ENCODE results near the gene MRPS26.
A peak's percentile ranks its signal among the peaks of the same experiment; 100 is the strongest.
"Not testable (repeated sequence)": the region's sequence is repeated elsewhere in the genome, so short reads cannot be mapped to it uniquely, and the experiment has no call there.

MRPS26 gene

GRCh38 chr20:3042625-3043024 is 3.2 kb upstream of the MRPS26 start:
- no peak for DNase-seq (ENCODE audit: low spot score)

DNA sequence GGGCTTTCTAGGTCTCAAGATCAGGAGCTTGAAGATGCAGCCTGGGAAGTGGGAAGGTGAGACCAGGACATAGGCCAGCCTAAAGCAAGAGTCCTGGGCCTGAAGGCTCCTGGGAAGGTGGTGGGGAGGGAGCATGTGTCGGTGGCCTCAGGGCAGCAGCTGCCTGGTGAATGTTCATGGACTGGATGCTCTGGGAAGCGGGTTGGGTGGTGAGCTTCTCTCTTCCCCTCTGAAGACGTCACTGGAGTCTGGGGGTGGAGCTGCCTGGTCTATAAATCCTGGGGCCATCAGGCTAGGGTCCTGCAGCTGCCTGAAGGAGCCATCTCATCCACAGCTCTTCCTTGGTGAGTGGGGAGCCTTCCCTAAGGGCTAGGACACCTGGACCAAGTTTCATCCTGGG is 2.5 kb upstream of the MRPS26 start, which contains the start of gene GNRH2:
Gene GNRH2, plus strand, starts transcription at position 301 of the 400 bp plus-strand sequence. CDS start 793 bp downstream, outside the sequence.
- DNase-seq (ENCODE audit: low spot score) = no peak

GRCh38 chr20:3044336-3044965 is 1.4 kb upstream of the MRPS26 start:
- no peak for DNase-seq (ENCODE audit: low spot score)

DNA sequence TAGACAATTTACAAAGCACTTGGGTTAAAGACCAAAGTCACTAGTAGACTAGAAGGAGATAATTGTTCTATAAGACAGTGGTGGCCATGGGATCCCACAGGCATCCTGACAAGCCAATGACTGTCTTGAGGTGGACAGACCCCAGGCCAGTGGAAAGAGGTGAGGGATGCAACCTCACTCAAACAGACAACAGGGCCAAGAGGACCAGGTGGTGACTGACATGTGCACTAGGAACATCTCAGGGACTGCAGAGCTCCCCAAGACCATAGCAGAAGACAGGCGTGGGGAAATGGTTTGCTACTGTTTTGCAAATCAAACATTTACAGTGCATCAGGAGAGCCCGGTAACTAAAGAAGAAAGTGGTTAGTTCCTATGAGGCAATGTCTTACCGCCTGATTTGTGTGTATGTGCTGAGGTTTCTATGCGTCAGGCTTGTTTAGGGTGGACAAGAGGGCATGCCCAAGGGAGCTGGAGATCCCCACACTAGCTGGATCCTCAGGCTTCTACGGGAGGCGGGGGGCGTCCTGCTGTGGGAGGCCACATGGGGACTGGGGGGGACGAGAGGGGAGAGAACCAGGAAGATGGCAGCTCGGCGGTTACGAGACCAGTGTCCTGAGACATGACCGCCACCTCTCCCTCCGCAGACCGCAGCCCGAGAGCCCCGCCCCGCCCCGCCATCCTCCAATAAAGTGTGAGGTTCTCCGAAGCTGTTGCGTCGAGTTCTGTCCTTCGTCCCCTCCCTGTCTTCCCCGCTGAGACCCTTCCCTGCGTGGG is 623 bp upstream of the MRPS26 start:
- DNase-seq (ENCODE audit: low spot score) = peak; percentile 59

DNA sequence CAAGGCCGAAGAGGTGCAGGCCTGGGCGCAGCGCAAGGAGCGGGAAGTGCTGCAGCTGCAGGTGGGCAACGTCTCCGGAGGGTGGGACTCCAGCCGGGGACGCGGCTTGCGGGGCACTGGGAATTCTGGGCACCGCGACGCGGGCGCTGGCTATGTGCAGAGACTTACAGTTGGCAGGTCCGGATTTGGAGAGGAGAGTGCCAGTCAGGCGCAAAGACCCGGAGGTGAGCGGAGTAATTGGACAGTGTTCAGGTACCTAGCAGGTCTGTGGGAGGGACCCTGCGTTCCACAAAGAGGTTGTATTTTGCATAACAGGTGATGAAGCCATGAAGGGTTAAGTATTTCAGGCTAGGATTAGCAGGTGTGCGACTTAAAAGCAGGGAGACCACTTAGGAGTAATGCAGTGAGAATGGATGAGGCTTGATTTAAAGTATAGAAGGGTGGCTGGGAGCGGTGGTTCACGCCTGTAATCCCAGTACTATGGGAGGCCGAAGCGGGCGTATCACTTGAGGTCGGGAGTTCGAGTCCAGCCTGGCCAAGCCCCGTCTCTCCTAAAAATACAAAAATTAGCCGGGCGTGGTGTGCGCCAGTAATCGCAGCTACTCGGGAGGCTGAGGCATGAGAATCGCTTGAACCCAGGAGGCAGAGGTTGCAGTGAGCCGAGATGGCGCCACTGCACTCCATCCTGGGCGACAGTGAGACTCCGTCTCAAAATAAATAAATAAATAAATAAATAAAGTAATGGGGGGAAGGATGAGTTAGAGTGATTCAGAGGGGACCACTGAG is 1.0 kb downstream of the MRPS26 start:
- no peak for DNase-seq (ENCODE audit: low spot score)

GRCh38 chr20:3047486-3048419 is 1.9 kb downstream of the MRPS26 start:
- DNase-seq (ENCODE audit: low spot score) = no peak

DNA sequence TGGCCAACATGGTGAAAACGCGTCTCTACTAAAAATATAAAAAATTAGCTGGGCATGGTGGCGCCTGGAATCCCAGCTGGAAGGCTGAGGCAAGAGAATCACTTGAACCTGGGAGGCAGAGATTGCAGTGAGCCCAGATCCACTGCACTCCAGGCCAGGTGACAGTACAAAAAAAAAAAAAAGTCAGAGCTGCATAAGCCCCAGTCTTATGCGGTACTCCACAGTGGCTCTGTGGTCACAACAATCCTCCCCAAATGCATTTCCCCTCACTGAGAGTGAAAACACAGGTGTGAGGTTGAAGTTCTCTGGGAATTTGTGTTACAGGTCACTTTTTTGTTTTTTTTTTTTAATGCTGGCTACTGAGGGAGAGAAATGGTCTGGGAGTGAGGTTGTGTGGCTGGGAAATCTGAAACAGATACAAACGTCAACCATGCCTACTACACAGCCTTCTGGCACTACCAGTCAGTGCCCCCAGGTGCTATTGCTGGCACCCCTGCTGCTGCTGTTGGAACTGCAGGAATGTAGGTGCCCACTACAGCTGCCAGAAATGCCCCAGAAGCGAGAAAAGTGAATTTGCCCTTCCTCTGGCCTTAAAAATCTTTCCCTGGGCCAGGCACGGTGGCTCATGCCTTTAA is 5.7 kb downstream of the MRPS26 start:
- DNase-seq (ENCODE audit: low spot score) = no peak

DNA sequence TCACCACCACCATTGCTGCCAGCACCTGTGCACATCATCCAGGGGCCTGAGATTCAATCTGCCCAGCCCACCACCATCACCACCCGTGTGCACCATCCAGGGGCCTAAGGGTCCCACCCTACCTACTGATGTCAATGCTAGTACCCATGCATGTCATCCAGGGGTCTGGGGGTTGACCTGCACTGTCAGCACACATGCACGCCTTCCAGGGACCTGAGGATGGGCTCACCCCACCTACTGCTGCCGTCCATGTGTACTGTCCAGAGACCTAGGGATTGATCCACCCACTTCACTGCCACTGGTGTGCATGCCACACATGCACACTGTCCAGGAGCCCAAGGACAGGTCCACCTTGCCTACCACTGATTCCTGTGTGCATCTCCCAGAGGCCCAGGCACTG is 13.6 kb downstream of the MRPS26 start:
- no peak for DNase-seq (ENCODE audit: low spot score)

GRCh38 chr20:3064119-3064518 is 18.3 kb downstream of the MRPS26 start:
- not testable (repeated sequence) for DNase-seq (ENCODE audit: low spot score)

GRCh38 chr20:3067139-3068014 is 21.5 kb downstream of the MRPS26 start:
- no peak for DNase-seq (ENCODE audit: low spot score)

DNA sequence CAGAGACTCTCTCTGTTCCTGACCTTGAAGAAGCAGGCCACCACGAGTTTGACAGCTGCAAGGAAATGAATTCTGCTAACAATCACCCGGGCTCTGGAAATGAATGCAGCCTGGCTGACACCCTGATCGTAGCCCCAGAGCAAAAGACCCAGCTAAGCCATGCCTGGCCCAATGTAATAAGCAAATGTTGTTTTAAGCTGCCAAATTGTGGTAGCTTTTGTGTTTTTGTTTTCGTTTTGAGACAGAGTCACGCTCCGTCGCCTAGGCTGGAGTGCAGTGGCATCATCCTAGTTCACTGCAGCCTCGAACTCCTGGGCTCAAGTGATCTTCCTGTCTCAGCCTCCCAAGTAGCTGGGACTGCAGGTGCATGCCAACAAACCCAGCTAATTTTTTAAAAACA is 22.2 kb downstream of the MRPS26 start:
- no peak for DNase-seq (ENCODE audit: low spot score)

GRCh38 chr20:3068986-3069900 is 23.4 kb downstream of the MRPS26 start:
- DNase-seq (ENCODE audit: low spot score) = no peak

GRCh38 chr20:3070725-3071124 is 24.9 kb downstream of the MRPS26 start:
- no peak for DNase-seq (ENCODE audit: low spot score)

DNA sequence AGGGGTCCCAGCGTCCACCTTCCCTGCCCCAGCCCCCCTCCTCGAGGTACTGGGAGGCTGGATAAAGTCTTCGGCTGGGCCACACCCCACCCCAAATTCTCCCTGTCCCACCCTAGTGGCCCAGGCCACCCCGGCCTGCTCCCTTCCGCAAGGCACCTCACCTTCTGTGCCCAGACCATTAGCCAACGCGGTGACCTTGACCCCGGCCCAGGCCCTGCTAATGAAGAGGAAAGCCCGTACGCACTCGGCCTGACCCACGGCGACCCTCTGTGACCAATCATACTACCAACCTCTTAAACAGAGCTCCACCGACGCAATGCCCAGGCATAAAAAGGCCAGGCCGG is 25.4 kb downstream of the MRPS26 start:
- no peak for DNase-seq (ENCODE audit: low spot score)

GRCh38 chr20:3071610-3072529 is 26.0 kb downstream of the MRPS26 start, which contains the start of gene OXT:
OXT (plus strand) TSS chr20:3071620; CDS start chr20:3071656, 36 bp downstream.
- DNase-seq (ENCODE audit: low spot score) = peak; percentile 42

GRCh38 chr20:3072530-3073250 is 26.8 kb downstream of the MRPS26 start:
- no peak for DNase-seq (ENCODE audit: low spot score)

GRCh38 chr20:3073251-3073643 is 27.4 kb downstream of the MRPS26 start:
- DNase-seq (ENCODE audit: low spot score) = not testable (repeated sequence)
